Left lung (tissue), 10 donors: Measurements from ENCODE around the gene TMEM238L. TPM values are rescaled to one million over a fixed set of nuclear protein-coding genes. Genes with fewer than 3 reads are reported as not detected.

ENCODE experiments used
- ATAC-seq: fragments of 200-7000 bp; cut with Tn5 transposase; one replicate; pipeline ENCODE4 v1.9.1; 2020; ENCODE audit warnings: moderate library complexity
- DNase-seq, 4 donors: peaks; one replicate each; pipeline ENCODE4 v3.0.0-alpha.2; 2013 to 2020
- H3K27ac ChIP-seq, 2 donors: fragments of 200-600 bp; sonication (generic) in 1 of 2; one replicate each; pipeline versions ENCODE4 v1.5.0 to v1.8.0; 2020 to 2021
- H3K27me3 ChIP-seq, 2 donors: fragments of 200-600 bp; sonication (generic) in 1 of 2; one replicate each; pipeline versions ENCODE4 v1.5.0 to v1.8.0; 2020 to 2021
- H3K36me3 ChIP-seq, 2 donors: fragments of 200-600 bp; sonication (generic) in 1 of 2; one replicate each; pipeline versions ENCODE4 v1.5.0 to v1.8.0; 2020 to 2021
- H3K4me1 ChIP-seq, 2 donors: fragments of 200-600 bp; one replicate each; pipeline ENCODE4 v1.8.0; 2021
- H3K4me3 ChIP-seq, 2 donors: fragments of 200-600 bp; sonication (generic) in 1 of 2; one replicate each; pipeline versions ENCODE4 v1.5.0 to v1.8.0; 2020 to 2021; ENCODE audit warnings: mild to moderate bottlenecking in 1 of 2
- H3K9me3 ChIP-seq, 2 donors: fragments of 200-600 bp; sonication (generic) in 1 of 2; one replicate each; pipeline versions ENCODE4 v1.5.0 to v1.8.0; 2020 to 2021
- CTCF ChIP-seq, 2 donors: fragments of 200-600 bp; sonication (generic) in 1 of 2; IDR thresholded peaks; one replicate each; pipeline versions ENCODE4 v1.5.0 to v1.8.0; 2021; ENCODE audit warnings: antibody characterized with exemption in 2 of 2
- intact Hi-C, 2 donors: fragments of 100-400 bp; cut with DNase I; formaldehyde crosslinking; loops; one replicate each; pipeline versions ENCODE4 v1.11.2 to v1.14.2; 2022
- polyA plus RNA-seq, 6 donors: library from polyadenylated mRNA; unstranded; fragments of 120-200 nt; gene quantifications; one replicate each; pipeline ENCODE4 v1.2.1, GENCODE V29; 2013; ENCODE audit not compliant: insufficient read length in 6 of 6
- total RNA-seq, 2 donors: library from RNA; stranded (reverse); fragmentation: NEBNext Ultra II Directional; extraction: Animal tissue kit (Norgen Biotek cat#: 25700); gene quantifications; one replicate each; pipeline ENCODE4 v1.2.1, GENCODE V29; 2021
- donor health status: DM: no; HTN: yes; CAD: no.
- donor health status: DM: no; HTN: no; CAD: no.

TMEM238L gene
- total and polyA plus RNA-seq, 8 donors = 0.21 to 0.34 TPM; not detected in 6

- Histone ChIP-seq H3K27me3 (no peaks in the 10 kb centered on the region), H3K27ac (no peak overlapping the region), H3K9me3 (no peaks in the 10 kb centered on the region), H3K4me1 (no peaks in the 10 kb centered on the region), H3K36me3 (no peaks in the 10 kb centered on the region), H3K4me3 (no peak overlapping the region)
- DNase-seq = no peak
- TF ChIP-seq CTCF (IDR thresholded peaks at IDR 0.05) = no peak
- no peak for ATAC-seq
- intact Hi-C loops = no loop called here
These were observed 48.2 kb downstream of the TMEM238L start for GRCh38 chr17:10755592-10756127.

- TF ChIP-seq CTCF (IDR thresholded peaks at IDR 0.05) = no peak
- no peaks in the 10 kb centered on the region for H3K4me1 ChIP-seq
- no peaks in the 10 kb centered on the region for H3K27me3 ChIP-seq
- H3K36me3 ChIP-seq = no peaks in the 10 kb centered on the region
- DNase-seq (no peak), ATAC-seq (no peak)
- no peak overlapping the region for H3K4me3 ChIP-seq
- no peak overlapping the region for H3K27ac ChIP-seq
- H3K9me3 ChIP-seq = no peaks in the 10 kb centered on the region
- intact Hi-C loops = no loop called here
These were observed 48.9 kb downstream of the TMEM238L start for GRCh38 chr17:10754861-10755591.

- H3K4me1 ChIP-seq = no peaks in the 10 kb centered on the region
- DNase-seq (no peak), ATAC-seq (peak; percentile 25)
- intact Hi-C loops = no loop called here
- no peak overlapping the region for H3K27ac ChIP-seq
- H3K9me3 ChIP-seq = no peaks in the 10 kb centered on the region
- TF ChIP-seq CTCF (IDR thresholded peaks at IDR 0.05) = no peak
- H3K4me3 ChIP-seq = no peak overlapping the region
- H3K36me3 ChIP-seq = no peaks in the 10 kb centered on the region
- H3K27me3 ChIP-seq = no peaks in the 10 kb centered on the region
These were observed 49.8 kb downstream of the TMEM238L start for GRCh38 chr17:10754109-10754508.

- H3K4me1 ChIP-seq = no peaks in the 10 kb centered on the region
- H3K27me3 ChIP-seq = no peaks in the 10 kb centered on the region
- intact Hi-C loops = no loop called here
- ATAC-seq = no peak
- no peaks in the 10 kb centered on the region for H3K36me3 ChIP-seq
- no peak for TF ChIP-seq CTCF (IDR thresholded peaks at IDR 0.05)
- no peak overlapping the region for H3K4me3 ChIP-seq
- DNase-seq = no peak
- H3K9me3 ChIP-seq = no peaks in the 10 kb centered on the region
- H3K27ac ChIP-seq = no peak overlapping the region
These were observed 51.2 kb downstream of the TMEM238L start for GRCh38 chr17:10752696-10753095.

GRCh38 chr17:10751563-10751962, 52.3 kb downstream of the TMEM238L start:
- no peak overlapping the region for H3K4me3 ChIP-seq
- no peaks in the 10 kb centered on the region for H3K36me3 ChIP-seq
- DNase-seq (no peak), ATAC-seq (no peak)
- no peak for TF ChIP-seq CTCF (IDR thresholded peaks at IDR 0.05)
- intact Hi-C loops = no loop called here
- H3K9me3 ChIP-seq = no peaks in the 10 kb centered on the region
- H3K27ac ChIP-seq = no peak overlapping the region
- no peaks in the 10 kb centered on the region for H3K4me1 ChIP-seq
- H3K27me3 ChIP-seq = no peaks in the 10 kb centered on the region
